Activated CD4-positive, alpha-beta memory T cell treated with anti-CD3 and anti-CD28 coated beads, Interleukin-2, amount 10 ng/mL, durations not matched to agents 7 days and 5 days (primary cell): Measurements from ENCODE around the gene N4BP2. TPM values are rescaled to one million over a fixed set of nuclear protein-coding genes. Genes with fewer than 3 reads are reported as not detected.

Source experiments
- CTCF ChIA-PET: fragments of 350-600 bp; sonication (Branson Sonifier 250); formaldehyde crosslinking; loops from one replicate; lab custom pipeline; 2021; ENCODE audit warnings: antibody characterized with exemption, inconsistent platforms; lab: Charles Lee
- POLR2A ChIA-PET: fragments of 350-600 bp; sonication (Branson Sonifier 250); formaldehyde crosslinking; loops from one replicate; lab custom pipeline; 2021; ENCODE audit warnings: antibody characterized with exemption; lab: Charles Lee
- DNase-seq: peaks from one replicate; pipeline ENCODE4 v3.0.0-alpha.2; 2020
- H3K27ac Mint-ChIP-seq: one replicate; pipeline ENCODE4 v1.8.0; 2021; ENCODE audit warnings: mild to moderate bottlenecking, mixed read lengths
- H3K27me3 Mint-ChIP-seq: one replicate; pipeline ENCODE4 v1.8.0; 2021; ENCODE audit warnings: mixed read lengths
- H3K36me3 Mint-ChIP-seq: one replicate; pipeline ENCODE4 v1.8.0; 2021; ENCODE audit warnings: low read depth, mixed read lengths
- H3K4me1 Mint-ChIP-seq: one replicate; pipeline ENCODE4 v1.8.0; 2021; ENCODE audit warnings: mixed read lengths
- H3K4me3 Mint-ChIP-seq: one replicate; pipeline ENCODE4 v1.8.0; 2021; ENCODE audit warnings: mild to moderate bottlenecking, mixed read lengths
- H3K9me3 Mint-ChIP-seq: one replicate; pipeline ENCODE4 v1.8.0; 2021; ENCODE audit warnings: mixed read lengths
- total RNA-seq, 2 experiments: library from RNA; stranded (reverse); gene quantifications; one replicate each; pipeline ENCODE4 v1.2.3, GENCODE V29; 2021

N4BP2 gene
- total RNA-seq, 2 experiments from 2014 or later: 22.5 to 26.8 TPM

DNA sequence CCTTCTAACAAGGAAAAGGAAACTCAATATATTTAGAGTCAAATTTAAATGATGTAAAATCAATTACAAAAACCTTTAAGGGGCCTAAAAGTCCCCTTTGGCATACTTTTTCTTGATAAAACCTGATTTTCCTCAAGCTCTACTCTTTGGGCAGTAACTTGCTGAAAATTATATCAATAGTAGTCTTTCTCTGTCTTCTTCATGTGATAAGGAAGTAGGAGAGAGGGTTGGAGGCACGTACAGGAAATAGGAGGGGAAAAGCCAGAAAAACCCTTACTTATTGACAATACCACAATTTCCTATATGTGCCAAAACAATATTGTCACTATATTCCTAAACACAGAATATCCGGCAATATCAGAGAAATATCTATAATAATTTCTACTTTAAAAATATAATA is 149.8 kb downstream of the N4BP2 start:
- Mint-ChIP-seq H3K36me3 (peaks cover 81% of the 10 kb centered on the region), H3K4me1 (peaks cover 70% of the 10 kb centered on the region), H3K4me3 (peak overlapping the region; percentile 97), H3K9me3 (no peaks in the 10 kb centered on the region), H3K27ac (peak overlapping the region; percentile 99), H3K27me3 (no peaks in the 10 kb centered on the region)
- ChIA-PET POLR2A (interaction anchor here (0.6 to 15.0 kb wide), 13 partner anchors 8 to 543 kb away, joined by 3 to 403 read pairs (median 17); partner anchors contain the start of genes N4BP2 and RHOH), CTCF (interaction anchor here (1.1 to 6.5 kb wide), 8 partner anchors 9 to 150 kb away, joined by 3 to 44 read pairs (median 4); partner anchors contain the start of genes N4BP2 and RHOH)
- no peak for DNase-seq

Other genes starting within 250 kb of the N4BP2 start
- 10 to 100 TPM; 97.8 to 99.6 TPM for gene PDS5A, start 78.9 kb upstream of the N4BP2 start, total RNA-seq
- gene RHOH, start 140.2 kb downstream of the N4BP2 start, total RNA-seq: 100 to 1,000 TPM; 125 to 126 TPM